Cardiac fibroblast (primary cell): ENCODE results near the gene EN1.

Experiments
- DNase-seq, 2 donors: peaks; one replicate each; pipeline versions ENCODE4 v3.0.0 to v3.0.0-alpha.2; 2010; ENCODE audit warnings: low read depth in 2 of 2
- H3K4me3 ChIP-seq, 2 donors: replicated peaks in 1 of 2; 1 replicate in 1 of 2; 2 replicates in 1 of 2; pipeline ENCODE4 v1.5.1; 2011; ENCODE audit warnings: low read depth in 2 of 2, low read length in 2 of 2, mild to moderate bottlenecking in 2 of 2, moderate library complexity in 1 of 2
- TF ChIP-seq, protein P1 (sequence below): IDR thresholded peaks from one replicate; pipeline ENCODE4 v1.5.1; 2011; ENCODE audit warnings: low read depth, mild to moderate bottlenecking, low read length, inconsistent platforms

The EN1 gene

DNA sequence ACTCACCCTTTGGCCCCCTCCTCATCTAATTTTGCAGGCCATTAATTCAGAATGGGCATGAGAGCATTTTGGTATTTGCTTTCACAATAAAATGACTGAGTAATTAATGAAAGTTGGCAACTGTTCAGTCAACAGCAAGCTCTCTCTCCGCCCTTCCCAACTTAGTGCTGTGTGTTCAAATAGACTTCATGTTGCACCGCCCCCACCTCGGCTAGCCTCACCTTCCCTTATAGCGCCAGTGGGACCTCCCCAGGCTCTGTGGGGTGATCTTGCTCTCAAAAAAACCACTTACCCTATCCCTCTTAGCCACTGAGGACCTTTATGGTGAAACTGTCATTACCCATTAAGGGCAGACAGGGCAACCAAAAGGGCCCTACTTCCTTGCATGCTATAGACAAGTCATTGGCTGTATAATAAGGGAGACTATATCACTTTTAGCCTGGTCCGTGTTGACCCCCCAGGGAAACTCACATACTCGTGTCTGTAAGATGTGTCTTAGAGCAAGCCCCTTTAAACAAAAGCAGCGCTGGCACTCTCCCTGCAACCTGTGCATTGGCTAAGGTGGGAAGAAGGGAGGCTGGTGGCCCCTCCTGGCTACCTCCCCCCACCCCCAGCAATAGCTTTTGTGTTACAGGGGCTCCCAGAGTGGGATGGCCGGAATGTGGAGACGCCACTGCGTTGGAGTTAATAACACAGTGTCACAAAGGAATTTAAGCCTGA lies 15.2 kb downstream of the EN1 start:
- DNase-seq, result no peak
- TF ChIP-seq, protein P1, sequence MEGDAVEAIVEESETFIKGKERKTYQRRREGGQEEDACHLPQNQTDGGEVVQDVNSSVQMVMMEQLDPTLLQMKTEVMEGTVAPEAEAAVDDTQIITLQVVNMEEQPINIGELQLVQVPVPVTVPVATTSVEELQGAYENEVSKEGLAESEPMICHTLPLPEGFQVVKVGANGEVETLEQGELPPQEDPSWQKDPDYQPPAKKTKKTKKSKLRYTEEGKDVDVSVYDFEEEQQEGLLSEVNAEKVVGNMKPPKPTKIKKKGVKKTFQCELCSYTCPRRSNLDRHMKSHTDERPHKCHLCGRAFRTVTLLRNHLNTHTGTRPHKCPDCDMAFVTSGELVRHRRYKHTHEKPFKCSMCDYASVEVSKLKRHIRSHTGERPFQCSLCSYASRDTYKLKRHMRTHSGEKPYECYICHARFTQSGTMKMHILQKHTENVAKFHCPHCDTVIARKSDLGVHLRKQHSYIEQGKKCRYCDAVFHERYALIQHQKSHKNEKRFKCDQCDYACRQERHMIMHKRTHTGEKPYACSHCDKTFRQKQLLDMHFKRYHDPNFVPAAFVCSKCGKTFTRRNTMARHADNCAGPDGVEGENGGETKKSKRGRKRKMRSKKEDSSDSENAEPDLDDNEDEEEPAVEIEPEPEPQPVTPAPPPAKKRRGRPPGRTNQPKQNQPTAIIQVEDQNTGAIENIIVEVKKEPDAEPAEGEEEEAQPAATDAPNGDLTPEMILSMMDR, result no peak
- no peak overlapping the region for H3K4me3 ChIP-seq

- TF ChIP-seq, protein P1, result no peak
- DNase-seq, result no peak
- H3K4me3 ChIP-seq, result no peak overlapping the region
Observed at GRCh38 chr2:118830881-118831280, 16.6 kb downstream of the EN1 start.

- TF ChIP-seq, protein P1, result no peak
- no peak overlapping the region for H3K4me3 ChIP-seq
- no peak for DNase-seq
Observed at GRCh38 chr2:118830118-118830517, 17.3 kb downstream of the EN1 start.

- TF ChIP-seq, protein P1, result no peak
- DNase-seq, result no peak
- H3K4me3 ChIP-seq, result no peak overlapping the region
Observed at GRCh38 chr2:118826093-118826492, 21.4 kb downstream of the EN1 start.

DNA sequence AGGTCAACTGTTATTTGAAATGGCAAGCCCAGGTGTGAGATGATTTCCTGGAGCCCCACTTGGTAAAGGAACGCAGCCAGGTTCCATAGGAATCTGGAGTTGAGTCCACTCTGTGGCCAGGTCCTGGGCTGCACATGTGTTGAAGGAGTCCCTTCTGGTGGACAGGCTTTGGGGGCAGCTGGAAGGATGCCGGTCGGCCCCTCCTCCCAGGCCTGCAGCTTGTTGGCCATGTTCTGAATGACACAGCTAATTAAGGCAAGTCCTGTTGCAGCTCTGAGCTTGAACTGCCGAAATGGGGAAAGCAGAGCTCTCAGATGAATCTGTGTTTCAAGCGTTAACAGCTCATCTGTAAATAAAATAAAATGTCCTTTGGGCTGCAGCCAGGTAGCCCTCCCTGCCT lies 23.8 kb downstream of the EN1 start:
- no peak for DNase-seq
- TF ChIP-seq, protein P1, result no peak
- H3K4me3 ChIP-seq, result no peak overlapping the region

DNA sequence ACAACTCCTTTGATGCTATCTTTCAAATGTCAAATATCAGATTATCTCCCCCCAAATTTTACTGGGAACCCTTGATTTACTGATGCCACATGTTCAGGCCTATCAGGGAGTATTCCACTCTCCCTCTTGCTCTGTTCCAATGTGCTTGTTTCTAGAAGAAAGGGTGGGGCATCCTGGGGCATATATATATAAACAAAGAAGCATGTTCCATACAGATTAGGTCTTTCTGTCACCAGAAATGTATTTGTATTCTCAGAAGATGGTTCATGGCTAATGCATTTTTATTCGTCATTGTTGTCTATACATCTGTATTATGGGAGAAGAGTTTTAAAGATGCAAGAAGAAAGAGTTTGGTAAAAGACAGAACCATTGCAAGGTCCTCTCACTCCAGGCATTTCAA lies 24.9 kb downstream of the EN1 start:
- no peak overlapping the region for H3K4me3 ChIP-seq
- TF ChIP-seq, protein P1, result no peak
- DNase-seq, result no peak

- TF ChIP-seq, protein P1, result no peak
- no peak for DNase-seq
- H3K4me3 ChIP-seq, result no peak overlapping the region
Observed at GRCh38 chr2:118822015-118822414, 25.4 kb downstream of the EN1 start.
